ENCODE measurements around the gene TMEM132E. TPM values are rescaled to one million over a fixed set of nuclear protein-coding genes. Genes with fewer than 3 reads are reported as not detected.

Gene TMEM132E
- total RNA-seq, 1 donor, result not detected

DNA sequence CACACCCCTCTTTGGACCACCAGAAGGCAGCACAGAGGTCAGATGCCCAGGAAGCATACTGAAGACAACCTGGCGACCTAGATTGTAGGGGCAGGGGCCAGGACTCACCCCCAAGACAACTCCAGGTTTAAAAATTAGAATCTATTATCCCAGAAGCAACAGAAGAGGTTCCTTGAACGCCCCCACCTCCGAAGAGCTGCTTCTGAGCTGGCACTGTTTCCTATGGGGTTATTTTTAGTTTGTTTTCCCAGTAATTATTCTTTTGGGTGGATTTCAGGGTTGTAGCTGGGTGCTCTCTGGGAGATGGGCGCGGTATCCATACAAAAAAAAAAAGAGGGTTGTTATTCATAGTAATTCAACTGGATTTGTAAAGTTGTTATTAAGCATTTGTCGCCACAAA is 10.4 kb upstream of the TMEM132E start:
- no peak overlapping the region for H3K4me3 ChIP-seq (ENCODE audit: low read depth, low read length)
- DNase-seq (ENCODE audit: low read depth), result no peak
- TF ChIP-seq CTCF (IDR thresholded peaks at IDR 0.05; ENCODE audit: insufficient read depth, low read depth, low read length), result no peak

- no peak for DNase-seq (ENCODE audit: low read depth)
- H3K4me3 ChIP-seq (ENCODE audit: low read depth, low read length), result no peak overlapping the region
- TF ChIP-seq CTCF (IDR thresholded peaks at IDR 0.05; ENCODE audit: insufficient read depth, low read depth, low read length), result no peak
Measured at GRCh38 chr17:34569591-34569990, 9.8 kb upstream of the TMEM132E start.

GRCh38 chr17:34570506-34570905 is 8.9 kb upstream of the TMEM132E start:
- no peak for TF ChIP-seq CTCF (IDR thresholded peaks at IDR 0.05; ENCODE audit: insufficient read depth, low read depth, low read length)
- no peak overlapping the region for H3K4me3 ChIP-seq (ENCODE audit: low read depth, low read length)
- no peak for DNase-seq (ENCODE audit: low read depth)

- DNase-seq (ENCODE audit: low read depth), result no peak
- no peak for TF ChIP-seq CTCF (IDR thresholded peaks at IDR 0.05; ENCODE audit: insufficient read depth, low read depth, low read length)
- no peak overlapping the region for H3K4me3 ChIP-seq (ENCODE audit: low read depth, low read length)
Measured at GRCh38 chr17:34571428-34572130, 7.8 kb upstream of the TMEM132E start.

DNA sequence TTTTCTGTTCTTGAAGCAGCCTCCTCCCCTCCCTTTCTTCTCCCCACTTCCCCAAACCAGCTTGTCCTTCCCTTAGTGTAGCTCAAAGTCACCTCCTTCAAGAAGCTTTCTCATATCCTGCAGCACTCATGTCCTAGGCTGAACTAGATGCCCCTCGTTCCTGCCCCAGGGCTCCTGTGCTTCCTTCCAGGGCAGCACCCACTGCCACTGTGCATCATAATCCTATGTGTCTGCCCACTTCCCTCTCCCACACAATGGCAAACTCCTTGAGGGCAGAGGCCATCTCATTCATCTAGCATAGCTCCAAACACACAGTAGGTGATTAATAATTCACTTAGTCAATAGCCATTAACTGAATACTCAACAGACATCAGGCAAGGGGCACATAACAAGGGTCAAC is 6.9 kb upstream of the TMEM132E start:
- no peak for DNase-seq (ENCODE audit: low read depth)
- TF ChIP-seq CTCF (IDR thresholded peaks at IDR 0.05; ENCODE audit: insufficient read depth, low read depth, low read length), result no peak
- H3K4me3 ChIP-seq (ENCODE audit: low read depth, low read length), result no peak overlapping the region

GRCh38 chr17:34575182-34575581 is 4.2 kb upstream of the TMEM132E start:
- DNase-seq (ENCODE audit: low read depth), result no peak
- H3K4me3 ChIP-seq (ENCODE audit: low read depth, low read length), result no peak overlapping the region
- no peak for TF ChIP-seq CTCF (IDR thresholded peaks at IDR 0.05; ENCODE audit: insufficient read depth, low read depth, low read length)

GRCh38 chr17:34578016-34578415 is 1.4 kb upstream of the TMEM132E start:
- H3K4me3 ChIP-seq (ENCODE audit: low read depth, low read length), result no peak overlapping the region
- DNase-seq (ENCODE audit: low read depth), result no peak
- no peak for TF ChIP-seq CTCF (IDR thresholded peaks at IDR 0.05; ENCODE audit: insufficient read depth, low read depth, low read length)

All from fibroblast of villous mesenchyme (primary cell).